Measurements from ENCODE around the gene FALEC. TPM values are rescaled to one million over a fixed set of nuclear protein-coding genes. Genes with fewer than 3 reads are reported as not detected.
"Not testable (repeated sequence)": the region's sequence is repeated elsewhere in the genome, so short reads cannot be mapped to it uniquely, and the experiment has no call there.

FALEC gene
- total and polyA plus RNA-seq, 9 of the 15 experiments (the other 6 are each of a cell fraction or from before 2014, with no cell fraction given): 0.15 to 1.8 (median 0.53) TPM; not detected in 5

GRCh38 chr1:150564051-150564991 is 48.8 kb downstream of the FALEC start (continued):
- no peak for TF ChIP-seq COPS2 (conservative IDR thresholded peaks at IDR 0.05)
- no peak for TF ChIP-seq MIER1 (IDR thresholded peaks at IDR 0.05; ENCODE audit: low read depth)
- no peak for TF ChIP-seq ZNF511 (CRISPR knock-in tag; IDR thresholded peaks at IDR 0.05)
- no peak for TF ChIP-seq KDM1A (IDR thresholded peaks at IDR 0.05)
- no peak for TF ChIP-seq TEAD4 (IDR thresholded peaks at IDR 0.05; ENCODE audit: low read length)
- TF ChIP-seq TEAD4 (CRISPR knock-in tag; IDR thresholded peaks at IDR 0.05; ENCODE audit: borderline replicate concordance): no peak
- TF ChIP-seq CREM (IDR thresholded peaks at IDR 0.05; ENCODE audit: low read depth): no peak
- peak; percentile 20; the same call in 1 of the 2 replicates for TF ChIP-seq SUPT5H (IDR thresholded peaks at IDR 0.05)
- no peak for TF ChIP-seq ZNF133 (CRISPR knock-in tag; IDR thresholded peaks at IDR 0.05)
- no peak for TF ChIP-seq LEF1 (IDR thresholded peaks at IDR 0.05)
- peak; percentile 45; the same call in 1 of the 2 replicates for TF ChIP-seq ZNF384 (IDR thresholded peaks at IDR 0.05; ENCODE audit: low read depth, low read length)
- no peak for TF ChIP-seq TAF1 (IDR thresholded peaks at IDR 0.05; ENCODE audit: control insufficient read depth, extremely low read depth, insufficient read depth, low read length, severe bottlenecking)
- no peak for TF ChIP-seq TEAD2 (tag; IDR thresholded peaks at IDR 0.05)
- TF ChIP-seq, protein P1, sequence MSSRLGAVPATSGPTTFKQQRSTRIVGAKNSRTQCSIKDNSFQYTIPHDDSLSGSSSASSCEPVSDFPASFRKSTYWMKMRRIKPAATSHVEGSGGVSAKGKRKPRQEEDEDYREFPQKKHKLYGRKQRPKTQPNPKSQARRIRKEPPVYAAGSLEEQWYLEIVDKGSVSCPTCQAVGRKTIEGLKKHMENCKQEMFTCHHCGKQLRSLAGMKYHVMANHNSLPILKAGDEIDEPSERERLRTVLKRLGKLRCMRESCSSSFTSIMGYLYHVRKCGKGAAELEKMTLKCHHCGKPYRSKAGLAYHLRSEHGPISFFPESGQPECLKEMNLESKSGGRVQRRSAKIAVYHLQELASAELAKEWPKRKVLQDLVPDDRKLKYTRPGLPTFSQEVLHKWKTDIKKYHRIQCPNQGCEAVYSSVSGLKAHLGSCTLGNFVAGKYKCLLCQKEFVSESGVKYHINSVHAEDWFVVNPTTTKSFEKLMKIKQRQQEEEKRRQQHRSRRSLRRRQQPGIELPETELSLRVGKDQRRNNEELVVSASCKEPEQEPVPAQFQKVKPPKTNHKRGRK (tag; IDR thresholded peaks at IDR 0.05): no peak
- 0 out of 2 replicates have a peak, but pooled peaks have one; percentile 33 for TF ChIP-seq ZNF175 (CRISPR knock-in tag; IDR thresholded peaks at IDR 0.05; ENCODE audit: low read depth)
- no peak for TF ChIP-seq PHF21A (IDR thresholded peaks at IDR 0.05; ENCODE audit: borderline replicate concordance, low read depth)
- no peak for TF ChIP-seq GTF2F1 (IDR thresholded peaks at IDR 0.05; ENCODE audit: low read depth, low read length)
- peak; percentile 79 for TF ChIP-seq ZNF121 (CRISPR knock-in tag; conservative IDR thresholded peaks at IDR 0.05)

DNA sequence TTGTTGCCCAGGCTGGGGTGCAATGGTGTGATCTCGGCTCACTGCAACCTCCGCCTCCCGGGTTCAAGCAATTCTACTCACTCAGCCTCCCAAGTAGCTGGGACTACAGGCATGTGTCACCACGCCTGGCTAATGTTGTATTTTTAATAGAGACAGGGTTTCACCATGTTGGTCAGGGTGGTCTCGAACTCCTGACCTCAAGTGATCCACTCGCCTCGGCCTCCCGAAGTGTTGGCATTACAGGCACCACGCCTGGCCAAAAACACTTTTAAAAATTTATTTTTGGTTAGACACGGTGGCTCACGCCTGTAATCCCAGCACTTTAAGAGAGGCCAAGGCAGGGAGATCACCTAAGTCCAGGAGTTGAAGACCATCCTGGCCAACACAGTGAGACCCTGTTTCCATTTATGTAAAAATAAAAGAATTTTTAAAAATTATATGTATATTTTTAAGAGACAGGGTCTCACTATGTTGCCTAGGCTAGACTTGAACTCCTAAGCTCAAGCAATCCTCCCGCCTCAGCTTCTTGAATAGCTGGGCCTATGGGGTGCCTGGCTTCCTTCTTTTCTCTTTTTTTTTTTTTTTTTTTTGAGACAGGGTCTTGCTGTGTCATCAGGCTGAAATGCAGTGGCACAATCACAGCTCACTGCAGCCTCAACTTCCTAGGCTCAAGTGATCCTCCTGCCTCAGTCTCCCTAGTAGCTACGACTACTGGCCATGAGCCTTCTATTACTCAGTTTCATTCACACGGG is 49.9 kb downstream of the FALEC start:
- CTCF ChIA-PET (ENCODE audit: low intra/inter-chr PET ratio); intact Hi-C loops (cut with micrococcal nuclease); H3K9ac ChIP-seq (ENCODE audit: insufficient read depth in 1 of 2, low read depth in 2 of 2, low read length in 2 of 2); H3K9me3 ChIP-seq (replicated peaks; ENCODE audit: control insufficient read depth, insufficient read depth, low read depth, low read length); H3K4me3 ChIP-seq; H4K20me1 ChIP-seq (replicated peaks; ENCODE audit: control insufficient read depth, insufficient read depth, low read length); H3K9me1 ChIP-seq (ENCODE audit: control insufficient read depth, insufficient read depth, low read length); ATAC-seq; DNase-seq (ENCODE audit: extremely low read depth in 1 of 4, low spot score in 3 of 4); H3K27ac ChIP-seq (ENCODE audit: extremely low read depth, low read depth, low read length); BruUV-seq (replicated peaks); H3K27me3 ChIP-seq (ENCODE audit: control insufficient read depth in 2 of 2, insufficient read depth in 2 of 2, low read length in 2 of 2); FAIRE-seq; H2AFZ ChIP-seq (ENCODE audit: low read depth, low read length); H3K4me2 ChIP-seq (ENCODE audit: insufficient read depth, low read length): not testable (repeated sequence)
- WGBS (ENCODE audit: insufficient coverage, low coverage, missing lambda C conversion rate): 94% methylated on average over 12 of the region's 14 CpGs
- POLR2A ChIA-PET: interaction anchor here (0.7 to 6.5 kb wide), 3 partner anchors 10 to 135 kb away, joined by 3 to 148 read pairs (median 10); partner anchors contain the start of gene MCL1
- H3K4me1 ChIP-seq (replicated peaks in 1 of 2; ENCODE audit: control insufficient read depth in 2 of 2, insufficient read depth in 2 of 2, low read length in 2 of 2): peaks cover 48 to 51% of the 10 kb centered on the region in 2 experiments
- peaks cover 36% of the 10 kb centered on the region for H3K36me3 ChIP-seq (ENCODE audit: control insufficient read depth, insufficient read depth, low read length)
- H3K79me2 ChIP-seq (ENCODE audit: control insufficient read depth, insufficient read depth, low read length): peaks cover 23% of the 10 kb centered on the region
- in situ Hi-C loops (cut with MboI): loop anchor here (10.0 kb wide), 1 partner anchor 429 kb away; no protein-coding TSS in a partner anchor

All from K562 (cell line).